ENCODE results near the gene NRXN3. TPM values are rescaled to one million over a fixed set of nuclear protein-coding genes. Genes with fewer than 3 reads are reported as not detected.

Gene NRXN3
- total RNA-seq, 2 experiments from 2014 or later, result not detected

GRCh38 chr14:79209418-79209817, 1039.2 kb downstream of the NRXN3 start:
- no TSS peak for BruUV-seq (replicated peaks)

GRCh38 chr14:79225815-79226214, 1055.6 kb downstream of the NRXN3 start:
- no peak overlapping the region for H2AFZ ChIP-seq (ENCODE audit: low read length)
- H3K9me3 ChIP-seq (ENCODE audit: low read length), result no peaks in the 10 kb centered on the region
- TF ChIP-seq CTCF (conservative IDR thresholded peaks at IDR 0.05; ENCODE audit: low read length), result no peak
- BruUV-seq (replicated peaks), result no TSS peak
- H3K79me2 ChIP-seq (ENCODE audit: insufficient read depth, low read depth, low read length), result no peaks in the 10 kb centered on the region
- ChIA-PET POLR2A (no interaction called here), CTCF (ENCODE audit: unreplicated experiment) (no interaction called here)
- DNase-seq (ENCODE audit: low spot score), result no peak
- no peaks in the 10 kb centered on the region for H3K36me3 ChIP-seq (ENCODE audit: insufficient read depth, low read length)
- no peaks in the 10 kb centered on the region for H3K4me1 ChIP-seq (ENCODE audit: insufficient read depth, low read length, poor library complexity, severe bottlenecking)
- no peaks in the 10 kb centered on the region for H3K9me2 ChIP-seq (ENCODE audit: insufficient read depth, low read length)
- intact Hi-C loops (cut with micrococcal nuclease; ENCODE audit: unreplicated experiment), result no loop called here
- H3K27ac ChIP-seq (ENCODE audit: low read depth, low read length, poor library complexity, severe bottlenecking), result no peak overlapping the region
- H3K4me3 ChIP-seq (ENCODE audit: low read depth, low read length, poor library complexity, severe bottlenecking), result no peak overlapping the region
- no peak overlapping the region for H3K4me2 ChIP-seq (ENCODE audit: low read length)
- no peaks in the 10 kb centered on the region for H4K20me1 ChIP-seq (ENCODE audit: insufficient read depth, low read length)

More at GRCh38 chr14:79209418-79209817, 1039.2 kb downstream of the NRXN3 start:
- Histone ChIP-seq H2AFZ (ENCODE audit: low read length) (no peak overlapping the region), H3K4me2 (ENCODE audit: low read length) (no peak overlapping the region), H3K9me2 (ENCODE audit: insufficient read depth, low read length) (no peaks in the 10 kb centered on the region), H4K20me1 (ENCODE audit: insufficient read depth, low read length) (no peaks in the 10 kb centered on the region), H3K79me2 (ENCODE audit: insufficient read depth, low read depth, low read length) (no peaks in the 10 kb centered on the region), H3K4me3 (ENCODE audit: low read depth, low read length, poor library complexity, severe bottlenecking) (no peak overlapping the region), H3K36me3 (ENCODE audit: insufficient read depth, low read length) (no peaks in the 10 kb centered on the region), H3K27ac (ENCODE audit: low read depth, low read length, poor library complexity, severe bottlenecking) (no peak overlapping the region), H3K9me3 (ENCODE audit: low read length) (no peaks in the 10 kb centered on the region), H3K4me1 (ENCODE audit: insufficient read depth, low read length, poor library complexity, severe bottlenecking) (no peaks in the 10 kb centered on the region)
- ChIA-PET CTCF (ENCODE audit: unreplicated experiment) (no interaction called here), POLR2A (interaction anchor here (0.6 to 1.2 kb wide), 3 partner anchors 19 to 556 kb away, joined by 3 read pairs; no protein-coding TSS in a partner anchor)
- no peak for DNase-seq (ENCODE audit: low spot score)
- intact Hi-C loops (cut with micrococcal nuclease; ENCODE audit: unreplicated experiment), result no loop called here
- TF ChIP-seq EZH2phosphoT487 (IDR thresholded peaks at IDR 0.05; ENCODE audit: borderline replicate concordance, low read depth, low read length) (no peak), CTCF (conservative IDR thresholded peaks at IDR 0.05; ENCODE audit: low read length) (no peak)

GRCh38 chr14:79229383-79229909, 1059.3 kb downstream of the NRXN3 start:
- no TSS peak for BruUV-seq (replicated peaks)
- no peaks in the 10 kb centered on the region for H3K4me1 ChIP-seq (ENCODE audit: insufficient read depth, low read length, poor library complexity, severe bottlenecking)
- H3K79me2 ChIP-seq (ENCODE audit: insufficient read depth, low read depth, low read length), result no peaks in the 10 kb centered on the region
- no peak overlapping the region for H3K27ac ChIP-seq (ENCODE audit: low read depth, low read length, poor library complexity, severe bottlenecking)
- H2AFZ ChIP-seq (ENCODE audit: low read length), result no peak overlapping the region
- no peaks in the 10 kb centered on the region for H3K36me3 ChIP-seq (ENCODE audit: insufficient read depth, low read length)
- H4K20me1 ChIP-seq (ENCODE audit: insufficient read depth, low read length), result no peaks in the 10 kb centered on the region
- intact Hi-C loops (cut with micrococcal nuclease; ENCODE audit: unreplicated experiment), result no loop called here
- DNase-seq (ENCODE audit: low spot score), result no peak
- ChIA-PET POLR2A (no interaction called here), CTCF (ENCODE audit: unreplicated experiment) (no interaction called here)
- no peak overlapping the region for H3K4me3 ChIP-seq (ENCODE audit: low read depth, low read length, poor library complexity, severe bottlenecking)
- H3K9me3 ChIP-seq (ENCODE audit: low read length), result no peaks in the 10 kb centered on the region
- H3K4me2 ChIP-seq (ENCODE audit: low read length), result no peak overlapping the region
- H3K9me2 ChIP-seq (ENCODE audit: insufficient read depth, low read length), result no peaks in the 10 kb centered on the region
- no peak for TF ChIP-seq CTCF (conservative IDR thresholded peaks at IDR 0.05; ENCODE audit: low read length)
- TF ChIP-seq EZH2phosphoT487 (IDR thresholded peaks at IDR 0.05; ENCODE audit: borderline replicate concordance, low read depth, low read length), result no peak
